Thoracic aorta (tissue), 2 donors: ENCODE measurements around the gene PNPLA2. TPM values are rescaled to one million over a fixed set of nuclear protein-coding genes. Genes with fewer than 3 reads are reported as not detected.

Source experiments
- ATAC-seq: fragments of 150-250 bp; one replicate; pipeline ENCODE4 v1.8.0; 2017; ENCODE audit warnings: low read depth; ENCODE audit not compliant: insufficient number of reproducible peaks, low FRiP score
- DNase-seq: peaks from one replicate; pipeline ENCODE4 v3.0.0-alpha.2; 2020; ENCODE audit warnings: low spot score
- H3K27ac ChIP-seq, 2 donors: fragments of 200-600 bp; sonication (generic); 1 replicate in 1 of 2; 2 replicates in 1 of 2; pipeline ENCODE4 v1.5.1; 2016; ENCODE audit warnings: mild to moderate bottlenecking in 2 of 2, moderate library complexity in 2 of 2
- H3K27me3 ChIP-seq: fragments of 200-600 bp; sonication (generic); replicated peaks from 2 replicates; pipeline ENCODE4 v1.6.0; 2016; ENCODE audit warnings: mild to moderate bottlenecking; ENCODE audit not compliant: insufficient read depth
- H3K36me3 ChIP-seq: fragments of 200-600 bp; sonication (generic); one replicate; pipeline ENCODE4 v1.5.1; 2016
- H3K4me1 ChIP-seq, 2 donors: fragments of 200-600 bp; sonication (generic); 1 replicate in 1 of 2; 2 replicates in 1 of 2; pipeline versions ENCODE4 v1.5.1 to v1.6.0; 2016; ENCODE audit warnings: low read depth in 2 of 2, mild to moderate bottlenecking in 1 of 2; ENCODE audit not compliant: control insufficient read depth in 1 of 2
- H3K4me3 ChIP-seq: fragments of 200-600 bp; sonication (generic); 2 replicates; pipeline ENCODE4 v1.5.1; 2016; ENCODE audit warnings: mild to moderate bottlenecking
- H3K9me3 ChIP-seq: fragments of 200-600 bp; sonication (generic); 2 replicates; pipeline ENCODE4 v1.5.1; 2016
- CTCF ChIP-seq: fragments of 200-600 bp; sonication (generic); IDR thresholded peaks from one replicate; pipeline ENCODE4 v1.5.1; 2019; ENCODE audit warnings: antibody characterized with exemption
- total RNA-seq, 2 donors: library from RNA; depleted of rRNA; stranded (reverse); fragments of >200 nt; gene quantifications; one replicate each; pipeline versions ENCODE4 v1.1.0 to v1.2.3, GENCODE V29; 2016

The PNPLA2 gene
- total RNA-seq, 2 donors from 2014 or later, result 105 to 115 TPM

- Histone ChIP-seq H3K36me3 (no peaks in the 10 kb centered on the region), H3K27me3 (no peaks in the 10 kb centered on the region), H3K4me3 (no peak overlapping the region), H3K4me1 (peaks cover 18% of the 10 kb centered on the region in 2 donors), H3K27ac (no peak overlapping the region), H3K9me3 (no peaks in the 10 kb centered on the region)
- no peak for DNase-seq
- ATAC-seq, result no peak
- no peak for TF ChIP-seq CTCF
These were observed 34.0 kb downstream of the PNPLA2 start for GRCh38 chr11:852762-853161.

GRCh38 chr11:853682-854448 lies 35.2 kb downstream of the PNPLA2 start:
- no peaks in the 10 kb centered on the region for H3K9me3 ChIP-seq
- H3K4me1 ChIP-seq, result peaks cover 9 to 11% of the 10 kb centered on the region in 2 donors
- H3K36me3 ChIP-seq, result no peaks in the 10 kb centered on the region
- ATAC-seq, result no peak
- no peak for DNase-seq
- H3K27me3 ChIP-seq, result no peaks in the 10 kb centered on the region
- TF ChIP-seq CTCF, result no peak
- no peak overlapping the region for H3K4me3 ChIP-seq
- H3K27ac ChIP-seq, result no peak overlapping the region

- no peak for TF ChIP-seq CTCF
- H3K4me1 ChIP-seq, result peaks cover 4 to 10% of the 10 kb centered on the region in 2 donors
- H3K27ac ChIP-seq, result no peak overlapping the region
- H3K4me3 ChIP-seq, result no peak overlapping the region
- no peaks in the 10 kb centered on the region for H3K36me3 ChIP-seq
- H3K9me3 ChIP-seq, result no peaks in the 10 kb centered on the region
- ATAC-seq (no peak), DNase-seq (no peak)
- H3K27me3 ChIP-seq, result no peaks in the 10 kb centered on the region
These were observed 36.1 kb downstream of the PNPLA2 start for GRCh38 chr11:854601-855329.

GRCh38 chr11:855330-855674 lies 36.6 kb downstream of the PNPLA2 start:
- no peak overlapping the region for H3K4me3 ChIP-seq
- H3K4me1 ChIP-seq, result peaks cover under 1 to 9% of the 10 kb centered on the region in 2 donors
- no peak overlapping the region for H3K27ac ChIP-seq
- ATAC-seq (no peak), DNase-seq (no peak)
- no peaks in the 10 kb centered on the region for H3K36me3 ChIP-seq
- H3K27me3 ChIP-seq, result no peaks in the 10 kb centered on the region
- H3K9me3 ChIP-seq, result no peaks in the 10 kb centered on the region
- TF ChIP-seq CTCF, result no peak

- Histone ChIP-seq H3K36me3 (no peaks in the 10 kb centered on the region), H3K4me1 (peaks cover 0 to 7% of the 10 kb centered on the region in 2 donors), H3K27me3 (no peaks in the 10 kb centered on the region), H3K27ac (no peak overlapping the region), H3K4me3 (no peak overlapping the region), H3K9me3 (no peaks in the 10 kb centered on the region)
- ATAC-seq (no peak), DNase-seq (no peak)
- TF ChIP-seq CTCF, result no peak
These were observed 37.1 kb downstream of the PNPLA2 start for GRCh38 chr11:855796-856195.
